ENCODE measurements around the gene TMEM19.
A peak's percentile ranks its signal among the peaks of the same experiment; 100 is the strongest.
"Not testable (repeated sequence)": the region's sequence is repeated elsewhere in the genome, so short reads cannot be mapped to it uniquely, and the experiment has no call there.

TMEM19 gene

GRCh38 chr12:71695782-71696181 is 9.9 kb downstream of the TMEM19 start:
- TF ChIP-seq EZH2phosphoT487 (conservative IDR thresholded peaks at IDR 0.05; ENCODE audit: low read length), result no peak
- no peak for TF ChIP-seq CTCF (IDR thresholded peaks at IDR 0.05; ENCODE audit: insufficient read depth, low read length, poor library complexity, severe bottlenecking)
- H2AFZ ChIP-seq (ENCODE audit: low read depth, low read length, severe bottlenecking), result no peak overlapping the region
- no peaks in the 10 kb centered on the region for H4K20me1 ChIP-seq (ENCODE audit: low read depth, low read length)
- no peaks in the 10 kb centered on the region for H3K9me2 ChIP-seq (replicated peaks; ENCODE audit: insufficient read depth, low read length)
- peak overlapping the region; percentile 90 for H3K4me2 ChIP-seq (ENCODE audit: low read depth, low read length, poor library complexity, severe bottlenecking)
- H3K27me3 ChIP-seq (ENCODE audit: low read length), result no peaks in the 10 kb centered on the region
- H3F3A ChIP-seq (ENCODE audit: insufficient read depth), result peaks cover 23% of the 10 kb centered on the region
- H3K27ac ChIP-seq (ENCODE audit: low read depth, low read length), result peak overlapping the region; percentile 92
- H3K9ac ChIP-seq (ENCODE audit: low read length), result no peak overlapping the region
- peaks cover 26% of the 10 kb centered on the region; the same call in 1 of the 2 replicates for H3K79me2 ChIP-seq (ENCODE audit: insufficient read depth, low read length)
- H3K9me3 ChIP-seq (ENCODE audit: insufficient read depth, low read length), result no peaks in the 10 kb centered on the region
- H3K4me3 ChIP-seq (ENCODE audit: insufficient read depth, low read length, poor library complexity, severe bottlenecking), result no peak overlapping the region
- H3K36me3 ChIP-seq (ENCODE audit: low read length), result peaks cover 15% of the 10 kb centered on the region; the same call in 1 of the 2 replicates

GRCh38 chr12:71702181-71702580 is 16.3 kb downstream of the TMEM19 start:
- H4K20me1 ChIP-seq (ENCODE audit: low read depth, low read length); H2AFZ ChIP-seq (ENCODE audit: low read depth, low read length, severe bottlenecking); H3K27ac ChIP-seq (ENCODE audit: low read depth, low read length); H3K4me3 ChIP-seq (ENCODE audit: insufficient read depth, low read length, poor library complexity, severe bottlenecking); H3K9me2 ChIP-seq (replicated peaks; ENCODE audit: insufficient read depth, low read length); H3F3A ChIP-seq (ENCODE audit: insufficient read depth); H3K79me2 ChIP-seq (ENCODE audit: insufficient read depth, low read length); H3K9ac ChIP-seq (ENCODE audit: low read length); H3K4me2 ChIP-seq (ENCODE audit: low read depth, low read length, poor library complexity, severe bottlenecking); H3K36me3 ChIP-seq (ENCODE audit: low read length); H3K9me3 ChIP-seq (ENCODE audit: insufficient read depth, low read length); H3K27me3 ChIP-seq (ENCODE audit: low read length): not testable (repeated sequence)

- H3F3A ChIP-seq (ENCODE audit: insufficient read depth), result no peaks in the 10 kb centered on the region
- no peak overlapping the region for H3K27ac ChIP-seq (ENCODE audit: low read depth, low read length)
- no peaks in the 10 kb centered on the region for H3K27me3 ChIP-seq (ENCODE audit: low read length)
- H3K9me3 ChIP-seq (ENCODE audit: insufficient read depth, low read length), result no peaks in the 10 kb centered on the region
- H3K4me3 ChIP-seq (ENCODE audit: insufficient read depth, low read length, poor library complexity, severe bottlenecking), result no peak overlapping the region
- H3K9me2 ChIP-seq (replicated peaks; ENCODE audit: insufficient read depth, low read length), result no peaks in the 10 kb centered on the region
- H3K9ac ChIP-seq (ENCODE audit: low read length), result no peak overlapping the region
- no peak overlapping the region for H3K4me2 ChIP-seq (ENCODE audit: low read depth, low read length, poor library complexity, severe bottlenecking)
- peaks cover 4% of the 10 kb centered on the region; the same call in 1 of the 2 replicates for H3K36me3 ChIP-seq (ENCODE audit: low read length)
- no peak overlapping the region for H2AFZ ChIP-seq (ENCODE audit: low read depth, low read length, severe bottlenecking)
- no peak for TF ChIP-seq CTCF (IDR thresholded peaks at IDR 0.05; ENCODE audit: insufficient read depth, low read length, poor library complexity, severe bottlenecking)
- TF ChIP-seq EZH2phosphoT487 (conservative IDR thresholded peaks at IDR 0.05; ENCODE audit: low read length), result no peak
- H3K79me2 ChIP-seq (ENCODE audit: insufficient read depth, low read length), result no peaks in the 10 kb centered on the region
- H4K20me1 ChIP-seq (ENCODE audit: low read depth, low read length), result no peaks in the 10 kb centered on the region
Observed at GRCh38 chr12:71702590-71702989, 16.7 kb downstream of the TMEM19 start.

GRCh38 chr12:71703206-71703605 is 17.3 kb downstream of the TMEM19 start:
- H2AFZ ChIP-seq (ENCODE audit: low read depth, low read length, severe bottlenecking), result no peak overlapping the region
- no peak for TF ChIP-seq EZH2phosphoT487 (conservative IDR thresholded peaks at IDR 0.05; ENCODE audit: low read length)
- no peak for TF ChIP-seq CTCF (IDR thresholded peaks at IDR 0.05; ENCODE audit: insufficient read depth, low read length, poor library complexity, severe bottlenecking)
- H3F3A ChIP-seq (ENCODE audit: insufficient read depth), result no peaks in the 10 kb centered on the region
- H4K20me1 ChIP-seq (ENCODE audit: low read depth, low read length), result no peaks in the 10 kb centered on the region
- no peaks in the 10 kb centered on the region for H3K36me3 ChIP-seq (ENCODE audit: low read length)
- H3K4me2 ChIP-seq (ENCODE audit: low read depth, low read length, poor library complexity, severe bottlenecking), result no peak overlapping the region
- H3K9ac ChIP-seq (ENCODE audit: low read length), result no peak overlapping the region
- no peaks in the 10 kb centered on the region for H3K79me2 ChIP-seq (ENCODE audit: insufficient read depth, low read length)
- H3K27me3 ChIP-seq (ENCODE audit: low read length), result no peaks in the 10 kb centered on the region
- no peak overlapping the region for H3K4me3 ChIP-seq (ENCODE audit: insufficient read depth, low read length, poor library complexity, severe bottlenecking)
- H3K9me3 ChIP-seq (ENCODE audit: insufficient read depth, low read length), result no peaks in the 10 kb centered on the region
- no peaks in the 10 kb centered on the region for H3K9me2 ChIP-seq (replicated peaks; ENCODE audit: insufficient read depth, low read length)
- no peak overlapping the region for H3K27ac ChIP-seq (ENCODE audit: low read depth, low read length)

Measured in SU-DHL-6 (cell line).